NCI-H510A (cell line): ENCODE measurements around the gene TNRC6C.

Experiments
- DNase-seq: peaks from one replicate; lab custom pipeline; 2025; lab: John Stamatoyannopoulos, UW

TNRC6C gene

GRCh38 chr17:78125976-78126894 lies 167.7 kb downstream of the TNRC6C start:
- DNase-seq, result no peak

- DNase-seq, result no peak
Observed at GRCh38 chr17:78126895-78127238, 168.4 kb downstream of the TNRC6C start.

DNA sequence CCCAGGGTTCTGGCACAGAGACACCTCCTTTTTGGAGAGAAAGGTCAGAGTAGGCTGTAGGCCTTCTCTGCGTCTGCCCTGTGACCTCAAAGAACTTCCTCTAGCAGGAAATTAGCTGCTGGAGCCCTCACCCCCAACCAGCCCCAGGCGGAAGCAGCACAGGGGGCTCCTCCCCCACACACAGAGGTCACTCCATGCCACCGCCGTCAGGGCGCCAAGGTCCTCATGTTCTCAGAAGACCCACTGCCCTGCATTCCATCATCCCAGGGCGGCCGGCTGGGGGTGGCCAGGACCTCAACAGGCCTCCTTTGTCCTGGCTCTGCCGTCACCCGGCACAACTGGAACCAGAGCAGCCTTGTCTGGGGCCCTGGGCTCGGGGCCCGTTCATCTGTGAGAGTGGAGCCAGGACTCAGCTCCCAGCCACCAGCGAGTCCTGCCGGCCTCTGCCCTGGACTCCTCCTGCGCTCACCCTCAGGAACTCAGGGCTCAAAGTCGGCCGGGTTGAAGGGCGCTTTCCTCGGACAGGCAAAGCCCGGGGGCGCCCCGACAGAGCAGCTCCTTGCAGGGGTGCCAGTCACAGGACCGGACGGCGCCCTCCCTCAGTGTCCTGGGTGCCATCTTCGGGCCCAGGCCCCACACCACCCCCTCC lies 168.9 kb downstream of the TNRC6C start:
- DNase-seq, result no peak

DNA sequence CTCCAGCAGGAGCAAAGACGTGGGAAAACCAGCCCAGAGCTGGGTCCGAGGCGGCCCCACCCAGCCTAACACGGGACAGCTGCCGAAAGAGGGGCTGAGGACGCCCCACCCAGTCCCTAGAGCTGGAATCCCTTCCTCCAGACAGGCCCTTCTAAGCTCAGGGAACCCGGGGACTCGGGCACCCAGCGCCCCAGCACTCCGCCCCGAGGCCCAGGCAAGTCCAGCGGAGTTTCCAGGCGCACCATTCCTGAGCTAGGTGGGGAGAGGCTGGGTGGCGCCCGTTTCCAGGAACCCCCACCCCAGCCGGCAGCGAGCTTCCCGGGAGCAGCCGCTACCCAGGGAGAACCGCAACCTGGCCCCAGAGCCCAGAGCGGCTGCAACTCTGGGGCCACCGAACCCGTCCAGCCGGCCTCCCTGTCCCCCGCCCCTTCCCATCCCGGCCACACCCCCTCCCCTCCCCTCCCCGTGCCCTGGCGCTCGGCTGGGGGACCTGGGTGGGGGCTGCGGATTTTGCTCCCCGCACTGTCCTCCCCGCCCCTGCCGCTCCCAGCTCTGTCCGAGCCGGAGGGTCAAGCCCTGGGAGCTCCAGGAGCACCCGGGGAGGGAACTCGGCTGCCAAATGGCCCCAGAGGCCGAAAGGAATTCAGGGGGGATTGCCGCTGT lies 169.5 kb downstream of the TNRC6C start:
- DNase-seq, result no peak

DNA sequence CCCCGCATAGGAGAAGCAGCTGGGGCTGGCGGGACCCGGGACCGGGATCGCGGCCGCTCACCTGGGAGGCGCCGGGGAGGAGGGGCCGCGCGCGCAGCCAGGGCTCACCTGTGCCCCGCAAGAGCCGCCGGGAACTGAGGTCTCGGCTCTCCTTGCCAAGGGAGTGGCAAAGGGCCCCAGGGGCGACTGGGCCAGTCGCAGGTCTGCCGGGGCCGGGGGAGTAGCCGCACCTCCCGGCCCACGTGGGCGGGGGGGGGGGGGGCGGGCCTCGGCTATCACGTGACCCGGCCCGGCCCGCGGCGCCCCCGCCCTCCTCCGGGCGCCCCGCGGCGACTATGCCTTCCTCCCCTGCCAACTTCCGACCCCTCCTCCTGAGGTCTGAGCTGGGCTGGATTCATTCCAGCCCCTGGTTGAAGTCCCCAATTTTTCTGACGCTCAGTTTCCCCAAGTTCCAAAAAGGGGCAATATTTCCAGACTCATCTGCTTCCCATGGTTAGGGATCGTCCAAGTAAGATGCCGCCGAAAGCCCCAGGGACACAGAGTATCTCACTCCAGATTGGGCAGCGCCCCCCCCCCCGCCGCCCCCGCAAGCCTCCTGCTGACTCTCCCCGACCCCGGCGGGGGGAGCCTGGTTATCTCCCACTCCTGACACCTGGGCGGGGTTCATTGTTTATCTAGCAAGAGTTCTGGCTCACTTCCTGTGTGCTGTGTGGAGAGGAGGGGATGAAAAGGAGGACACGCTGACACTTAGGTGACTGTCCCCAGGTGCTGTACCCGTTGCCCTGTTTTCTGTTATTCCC lies 170.2 kb downstream of the TNRC6C start, which contains the start of gene TMC6:
Gene TMC6, minus strand, starts transcription at position 205 of the 800 bp plus-strand sequence. CDS start 1,923 bp downstream, outside the sequence.
- DNase-seq, result peak; percentile 85

GRCh38 chr17:78129351-78130089 lies 171.0 kb downstream of the TNRC6C start:
- no peak for DNase-seq

GRCh38 chr17:78130090-78130436 lies 171.6 kb downstream of the TNRC6C start:
- no peak for DNase-seq

DNA sequence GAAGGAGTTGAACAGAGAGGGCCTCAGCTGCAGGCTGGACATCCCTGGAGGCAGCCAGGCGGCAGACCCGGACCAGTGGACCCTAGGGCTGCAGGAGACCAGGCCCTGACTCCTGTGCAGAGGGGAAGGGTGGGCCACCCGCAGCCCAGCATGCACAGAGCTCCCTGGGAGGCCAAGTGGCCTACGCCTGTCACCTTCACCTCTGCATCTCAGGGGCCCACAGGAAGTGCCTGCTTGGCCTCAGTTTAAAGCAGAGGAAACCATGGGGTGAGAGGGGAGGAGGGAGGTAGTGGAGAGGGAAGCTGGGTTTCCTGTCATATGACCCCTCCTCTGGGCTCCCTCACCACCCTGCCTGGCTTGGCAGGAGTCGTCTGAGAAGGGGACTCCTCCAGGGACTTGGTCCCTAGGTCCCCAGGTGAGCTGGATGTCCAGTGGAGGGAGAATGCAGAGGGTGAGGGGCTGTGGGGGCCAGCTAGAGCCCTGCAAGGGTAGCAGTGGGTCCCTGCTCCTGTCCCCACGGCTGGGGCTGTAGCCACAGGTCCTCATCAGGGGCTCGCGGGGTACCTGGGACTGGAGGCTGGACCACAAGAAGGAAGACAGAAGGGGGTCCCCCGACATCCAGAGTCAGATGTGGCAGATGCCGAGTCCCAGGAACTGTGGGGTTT lies 172.1 kb downstream of the TNRC6C start, which contains the start of gene TMC8:
Gene TMC8, plus strand, starts transcription at position 335 of the 665 bp plus-strand sequence. CDS start 818 bp downstream, outside the sequence.
- DNase-seq, result no peak

DNA sequence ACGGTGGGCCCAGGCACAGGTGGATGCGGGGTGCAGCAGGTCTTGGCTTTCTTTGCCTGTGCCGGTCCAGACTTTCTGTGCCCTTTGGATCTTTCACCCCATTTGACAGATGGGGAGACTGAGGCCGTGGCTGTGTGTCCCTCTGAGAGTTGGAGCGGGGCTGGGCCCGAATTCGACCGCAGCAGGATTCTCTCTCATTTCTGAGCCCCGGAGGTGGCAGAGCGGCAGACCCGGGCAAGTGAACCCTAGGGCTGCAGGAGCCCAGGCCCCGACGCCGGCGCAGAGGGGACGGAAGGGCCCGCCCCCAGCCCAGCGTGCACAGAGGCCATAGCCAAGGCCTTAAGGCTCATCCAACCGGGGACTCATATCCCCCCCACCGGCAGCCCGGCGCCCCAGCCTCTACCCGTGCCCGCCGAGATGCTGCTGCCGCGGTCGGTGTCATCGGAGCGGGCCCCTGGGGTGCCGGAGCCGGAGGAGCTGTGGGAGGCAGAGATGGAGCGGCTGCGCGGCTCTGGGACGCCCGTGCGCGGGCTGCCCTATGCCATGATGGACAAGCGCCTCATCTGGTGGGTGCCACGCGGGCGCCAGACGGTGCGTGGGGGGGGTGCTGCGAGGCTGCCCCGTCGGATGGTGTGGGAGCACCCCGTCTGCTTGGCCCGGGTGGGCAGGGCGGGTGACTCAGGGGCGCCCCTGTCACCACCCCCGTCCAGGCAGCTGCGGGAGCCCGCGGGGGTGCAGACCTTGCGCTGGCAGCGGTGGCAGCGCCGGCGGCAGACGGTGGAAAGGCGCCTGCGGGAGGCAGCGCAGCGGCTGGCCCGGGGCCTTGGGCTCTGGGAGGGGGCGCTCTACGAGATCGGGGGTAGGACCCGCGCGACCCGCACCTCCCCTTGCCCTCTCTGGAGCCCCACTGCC lies 172.9 kb downstream of the TNRC6C start:
- no peak for DNase-seq

DNA sequence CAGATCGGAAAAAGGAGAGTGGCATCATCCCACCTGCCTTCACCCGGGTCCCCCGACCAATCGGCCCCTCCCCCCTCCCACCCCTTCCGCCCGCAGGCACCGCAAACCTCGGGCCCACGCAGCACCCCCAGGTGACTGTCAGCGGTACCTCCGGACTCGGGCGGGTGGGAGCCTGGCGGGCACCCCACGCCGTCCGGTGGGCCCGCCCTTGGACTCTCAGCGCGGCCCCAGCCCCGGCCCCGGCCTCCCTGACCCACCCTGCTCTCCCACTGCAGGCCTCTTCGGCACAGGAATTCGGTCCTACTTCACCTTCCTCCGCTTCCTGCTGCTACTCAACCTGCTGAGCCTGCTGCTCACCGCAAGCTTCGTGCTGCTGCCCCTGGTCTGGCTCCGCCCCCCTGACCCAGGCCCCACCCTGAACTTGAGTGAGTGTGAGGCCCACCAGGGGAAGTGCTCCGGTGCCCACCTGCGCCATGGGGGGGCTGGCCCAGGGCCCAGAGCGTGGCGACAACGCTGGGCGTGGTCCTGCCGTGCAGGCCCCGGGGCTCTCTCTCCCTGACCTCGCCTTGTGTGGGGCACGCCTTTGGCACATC lies 173.7 kb downstream of the TNRC6C start:
- no peak for DNase-seq

- no peak for DNase-seq
Observed at GRCh38 chr17:78132767-78133178, 174.3 kb downstream of the TNRC6C start.

- DNase-seq, result no peak
Observed at GRCh38 chr17:78133179-78133951, 174.9 kb downstream of the TNRC6C start.

DNA sequence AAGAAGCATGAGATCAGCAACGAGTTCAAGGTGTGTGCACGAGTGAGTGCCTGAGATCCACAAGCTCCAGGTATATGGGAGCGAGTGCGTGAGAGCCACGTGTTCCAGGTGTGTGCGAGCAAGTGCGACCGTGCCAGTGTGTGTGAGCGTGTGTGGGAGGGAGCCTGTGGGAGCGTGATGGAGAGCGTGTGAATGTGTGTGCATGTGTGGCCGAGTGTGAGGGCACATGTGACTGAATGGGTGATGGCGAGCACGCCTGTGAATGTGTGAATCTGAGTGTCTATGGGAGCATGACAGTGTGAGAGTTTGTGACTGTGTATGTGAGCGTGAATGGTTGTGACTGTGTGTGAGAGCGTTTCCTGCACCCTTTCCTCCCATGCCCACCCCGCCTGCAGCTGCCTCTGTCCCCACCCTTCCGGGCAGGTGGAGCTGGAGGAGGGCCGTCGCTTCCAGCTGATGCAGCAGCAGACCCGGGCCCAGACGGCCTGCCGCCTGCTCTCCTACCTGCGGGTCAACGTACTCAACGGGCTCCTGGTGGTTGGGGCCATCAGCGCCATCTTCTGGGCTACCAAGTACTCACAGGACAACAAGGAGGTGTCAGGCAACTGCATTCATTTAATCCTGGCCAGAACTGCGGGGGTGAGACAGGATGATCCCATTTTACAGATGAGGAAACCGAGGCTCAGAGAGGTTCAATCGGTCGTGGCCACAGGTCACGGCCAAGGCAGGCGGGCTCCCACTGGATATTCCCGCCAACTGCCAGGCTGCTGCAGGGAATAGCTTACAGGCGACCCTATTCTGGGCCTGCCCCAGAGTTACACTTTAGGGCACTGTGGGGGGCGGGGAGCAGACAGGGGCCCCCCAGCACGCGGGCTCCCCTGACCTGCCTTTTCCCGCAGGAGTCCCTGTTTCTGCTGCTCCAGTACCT lies 175.7 kb downstream of the TNRC6C start:
- DNase-seq, result peak; percentile 67

DNA sequence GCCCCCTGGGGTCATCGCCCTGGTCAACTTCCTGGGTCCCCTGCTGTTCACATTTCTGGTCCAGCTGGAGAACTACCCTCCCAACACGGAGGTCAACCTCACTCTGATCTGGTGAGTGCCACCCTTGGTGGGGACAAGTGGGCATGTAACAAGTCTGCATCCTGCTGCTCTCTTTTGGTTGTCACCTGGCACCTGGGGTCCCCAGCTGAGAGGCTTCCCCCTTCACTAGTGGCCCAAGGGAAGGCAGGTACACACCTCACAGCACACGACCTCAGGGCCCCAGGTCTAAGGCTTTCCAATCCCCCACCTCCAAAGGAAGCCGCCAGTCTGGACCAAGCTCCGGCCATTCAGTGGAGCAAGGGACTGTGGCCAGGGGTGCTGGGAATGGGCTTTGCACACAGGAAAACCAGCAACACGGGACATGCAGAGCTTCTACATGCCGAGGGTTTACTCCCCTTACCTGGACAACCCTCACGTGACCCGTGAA lies 176.4 kb downstream of the TNRC6C start:
- no peak for DNase-seq

DNA sequence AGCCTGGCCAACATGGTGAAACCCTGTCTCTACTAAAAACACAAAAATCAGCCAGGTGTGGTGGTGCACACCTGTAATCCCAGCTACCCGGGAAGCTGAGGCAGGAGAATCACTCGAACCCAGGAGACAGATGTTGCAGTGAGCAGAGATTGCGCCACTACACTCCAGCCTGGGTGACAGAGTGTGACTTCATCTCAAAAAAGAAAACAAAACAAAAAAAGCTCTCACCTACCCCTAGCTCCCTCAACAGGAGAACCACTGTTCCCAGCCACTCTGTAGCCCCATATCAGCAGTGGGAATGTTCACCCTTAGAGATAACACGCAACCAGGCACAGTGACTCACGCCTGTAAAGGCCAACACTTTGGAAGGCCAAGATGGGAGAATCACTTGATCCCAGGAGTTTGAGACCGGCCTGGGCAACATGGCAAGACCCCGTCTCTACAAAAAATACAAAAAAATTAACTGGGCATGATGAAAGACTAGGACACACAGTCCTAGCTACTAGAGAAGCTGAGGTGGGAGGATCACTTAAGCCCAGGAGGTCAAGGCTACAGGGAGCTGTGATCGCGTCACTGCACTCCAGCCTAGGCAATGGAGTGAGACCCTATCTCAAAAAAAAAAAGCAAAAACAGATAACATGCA lies 177.5 kb downstream of the TNRC6C start:
- no peak for DNase-seq

DNA sequence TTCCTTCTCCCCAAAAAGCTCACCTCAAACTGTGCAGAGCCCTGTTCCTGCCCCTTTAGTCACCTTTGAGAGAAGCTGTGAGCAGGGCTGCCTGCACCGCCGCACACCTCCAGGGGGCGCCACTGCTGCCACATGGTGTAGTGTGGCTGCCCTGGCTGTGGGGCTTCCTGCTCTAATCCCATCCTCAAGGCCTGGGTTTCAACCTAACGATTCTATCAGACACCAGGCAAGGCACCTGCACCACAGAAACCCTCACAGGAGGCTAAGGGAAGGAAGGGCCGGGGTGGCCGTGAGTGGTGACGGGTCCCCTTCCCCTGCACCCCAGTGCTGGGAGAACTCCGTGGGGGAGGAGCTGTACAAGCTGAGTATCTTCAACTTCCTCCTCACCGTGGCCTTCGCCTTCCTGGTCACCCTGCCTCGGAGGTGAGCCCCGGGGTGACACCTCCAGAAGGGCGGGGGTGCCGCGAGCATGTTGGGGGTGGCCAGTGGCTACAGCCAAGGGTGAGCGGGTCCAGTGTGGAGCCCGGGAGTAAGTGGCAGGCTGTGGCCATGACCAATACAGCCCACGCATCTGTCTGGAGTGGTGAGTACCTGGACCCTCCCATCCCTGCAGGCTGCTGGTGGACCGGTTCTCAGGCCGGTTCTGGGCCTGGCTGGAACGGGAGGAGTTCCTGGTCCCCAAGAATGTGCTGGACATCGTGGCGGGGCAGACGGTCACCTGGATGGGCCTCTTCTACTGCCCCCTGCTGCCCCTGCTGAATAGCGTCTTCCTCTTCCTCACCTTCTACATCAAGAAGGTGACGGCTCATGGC lies 179.1 kb downstream of the TNRC6C start:
- no peak for DNase-seq
